HFF-Myc (cell line): ENCODE data around the gene KCNE3.

ENCODE experiments used
- DNase-seq: peaks from one replicate; pipeline ENCODE4 v3.0.0-alpha.2; 2011; ENCODE audit warnings: low read depth; ENCODE audit errors: extremely low read depth
- H3K4me3 ChIP-seq: replicated peaks from 2 replicates; pipeline ENCODE4 v1.5.1; 2011; ENCODE audit warnings: low read depth, mild to moderate bottlenecking, control low read depth, low read length
- CTCF ChIP-seq: IDR thresholded peaks from 2 replicates; pipeline ENCODE4 v1.5.1; 2012; ENCODE audit warnings: mild to moderate bottlenecking, low read depth, low read length, control low read depth; ENCODE audit errors: missing control alignments

The KCNE3 gene

GRCh38 chr11:74464746-74465145, 2.6 kb downstream of the KCNE3 start:
- DNase-seq = no peak
- no peak overlapping the region for H3K4me3 ChIP-seq
- no peak for TF ChIP-seq CTCF

- no peak overlapping the region for H3K4me3 ChIP-seq
- no peak for DNase-seq
- TF ChIP-seq CTCF = no peak
Measured at GRCh38 chr11:74463216-74463615, 4.1 kb downstream of the KCNE3 start.

DNA sequence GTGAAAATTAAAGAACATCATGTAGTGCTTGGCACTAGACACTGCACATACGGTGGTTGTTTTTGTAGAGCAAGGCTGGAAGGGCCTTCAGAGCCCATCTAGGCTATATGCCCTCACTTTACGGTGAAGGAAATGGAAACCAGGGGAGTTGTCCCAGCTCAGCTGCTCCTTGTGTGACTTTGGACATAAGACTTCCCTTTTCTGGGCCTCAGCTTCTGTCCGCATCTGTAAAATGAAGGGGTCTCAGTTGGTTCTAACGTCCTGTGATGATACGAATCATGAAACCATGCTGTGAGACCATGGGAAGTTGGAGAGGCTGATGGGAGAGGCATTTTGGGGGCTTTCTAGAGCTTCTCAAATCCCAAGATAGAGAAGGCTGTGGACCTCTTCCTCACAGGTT, 4.7 kb downstream of the KCNE3 start:
- TF ChIP-seq CTCF = no peak
- no peak for DNase-seq
- H3K4me3 ChIP-seq = no peak overlapping the region

GRCh38 chr11:74462009-74462408, 5.3 kb downstream of the KCNE3 start:
- no peak overlapping the region for H3K4me3 ChIP-seq
- DNase-seq = no peak
- no peak for TF ChIP-seq CTCF

GRCh38 chr11:74460481-74461154, 6.7 kb downstream of the KCNE3 start:
- no peak overlapping the region for H3K4me3 ChIP-seq
- no peak for DNase-seq
- no peak for TF ChIP-seq CTCF

GRCh38 chr11:74460065-74460464, 7.3 kb downstream of the KCNE3 start:
- no peak for TF ChIP-seq CTCF
- no peak overlapping the region for H3K4me3 ChIP-seq
- no peak for DNase-seq

DNA sequence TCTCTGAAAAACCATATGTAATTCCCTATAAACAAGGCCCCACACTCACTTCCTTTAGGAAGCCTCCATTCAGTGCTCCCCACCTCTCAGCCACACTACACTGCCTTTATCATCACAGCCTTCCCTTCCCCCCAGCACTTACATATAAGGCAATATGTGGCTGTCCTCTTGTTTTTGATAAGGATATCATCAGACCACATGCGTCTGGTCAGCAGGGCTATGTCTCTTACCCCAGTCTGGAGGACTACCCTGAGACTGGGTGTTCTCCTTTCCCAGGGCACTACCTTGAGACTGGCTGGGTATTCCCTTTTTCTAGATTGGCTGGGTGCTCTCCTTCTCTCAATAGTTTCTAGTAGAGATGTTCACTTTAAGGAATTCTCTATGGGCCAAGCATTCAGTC, 7.8 kb downstream of the KCNE3 start:
- TF ChIP-seq CTCF = no peak
- H3K4me3 ChIP-seq = no peak overlapping the region
- no peak for DNase-seq
